Activated CD4-positive, alpha-beta T cell treated with anti-CD3 and anti-CD28 coated beads, Interleukin-2, amount 10 ng/mL, durations not matched to agents 24 days and 14 days (primary cell): ENCODE measurements around the gene C1QTNF9B. TPM values are rescaled to one million over a fixed set of nuclear protein-coding genes. Genes with fewer than 3 reads are reported as not detected.

ENCODE experiments used
- DNase-seq: peaks from one replicate; pipeline ENCODE4 v3.0.0; 2022
- H3K27ac Mint-ChIP-seq: one replicate; pipeline ENCODE4 v1.8.0; 2022; ENCODE audit warnings: mild to moderate bottlenecking, mixed read lengths
- H3K27me3 Mint-ChIP-seq: one replicate; pipeline ENCODE4 v1.8.0; 2022; ENCODE audit warnings: mixed read lengths
- H3K36me3 Mint-ChIP-seq: one replicate; pipeline ENCODE4 v1.8.0; 2022; ENCODE audit warnings: low read depth, mild to moderate bottlenecking, mixed read lengths
- H3K4me1 Mint-ChIP-seq: one replicate; pipeline ENCODE4 v1.8.0; 2021; ENCODE audit warnings: mixed read lengths
- H3K4me3 Mint-ChIP-seq: one replicate; pipeline ENCODE4 v1.8.0; 2022; ENCODE audit warnings: mild to moderate bottlenecking, moderate library complexity, mixed read lengths
- H3K9me3 Mint-ChIP-seq: one replicate; pipeline ENCODE4 v1.8.0; 2021; ENCODE audit warnings: mixed read lengths
- intact Hi-C: fragments of 100-400 bp; cut with micrococcal nuclease; formaldehyde crosslinking; loops from one replicate; pipeline ENCODE4 v1.15.1; 2023
- total RNA-seq: library from RNA; stranded (reverse); gene quantifications from 2 replicates; pipeline ENCODE4 v1.2.3, GENCODE V29; 2022

The C1QTNF9B gene
- total RNA-seq, 1 donor from 2014 or later, result not detected

DNA sequence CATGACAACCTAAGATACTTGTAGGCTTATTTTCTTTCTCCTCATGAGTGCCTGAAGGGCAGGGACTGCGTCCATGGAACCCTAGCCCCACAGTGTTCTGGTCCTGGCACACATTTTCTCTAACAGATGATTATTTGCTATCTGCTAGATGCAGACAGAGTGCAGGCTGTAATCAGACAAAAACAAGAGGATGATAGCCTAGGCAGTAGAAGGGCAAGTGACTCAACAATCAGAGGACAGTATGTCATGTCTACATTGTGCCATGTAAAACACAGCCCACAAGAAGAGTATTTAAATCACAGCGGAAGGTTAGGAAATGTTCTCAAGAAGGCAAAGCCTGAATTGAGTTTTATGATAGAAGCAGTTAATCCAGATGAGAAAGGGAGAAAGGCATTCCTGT lies 37.4 kb downstream of the C1QTNF9B start:
- intact Hi-C loops, result no loop called here
- H3K4me1 Mint-ChIP-seq, result peaks cover 4% of the 10 kb centered on the region
- H3K4me3 Mint-ChIP-seq, result no peak overlapping the region
- no peaks in the 10 kb centered on the region for H3K27me3 Mint-ChIP-seq
- H3K27ac Mint-ChIP-seq, result no peak overlapping the region
- DNase-seq, result no peak
- H3K36me3 Mint-ChIP-seq, result no peaks in the 10 kb centered on the region
- H3K9me3 Mint-ChIP-seq, result no peaks in the 10 kb centered on the region

DNA sequence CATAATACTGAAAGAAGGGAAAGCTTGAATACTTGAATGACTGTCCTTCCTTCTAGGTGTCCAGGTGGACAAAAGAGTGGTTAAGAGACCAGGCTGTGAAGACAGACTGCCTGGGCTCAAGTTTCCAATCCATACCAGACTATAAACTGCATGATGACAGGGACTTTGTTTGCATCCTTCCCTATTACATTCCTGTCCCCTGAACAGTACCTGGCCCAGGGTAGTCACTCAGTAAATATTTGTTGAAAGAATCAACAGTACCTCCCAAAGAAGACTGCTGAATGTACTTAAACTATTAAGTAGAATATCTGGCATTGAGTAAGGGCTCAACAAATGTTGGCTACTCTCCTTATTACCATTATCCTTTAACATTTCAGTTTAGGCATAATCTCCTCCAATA lies 37.8 kb downstream of the C1QTNF9B start:
- Mint-ChIP-seq H3K9me3 (no peaks in the 10 kb centered on the region), H3K4me1 (peaks cover 4% of the 10 kb centered on the region), H3K27me3 (no peaks in the 10 kb centered on the region), H3K4me3 (no peak overlapping the region), H3K36me3 (no peaks in the 10 kb centered on the region), H3K27ac (no peak overlapping the region)
- intact Hi-C loops, result no loop called here
- no peak for DNase-seq

DNA sequence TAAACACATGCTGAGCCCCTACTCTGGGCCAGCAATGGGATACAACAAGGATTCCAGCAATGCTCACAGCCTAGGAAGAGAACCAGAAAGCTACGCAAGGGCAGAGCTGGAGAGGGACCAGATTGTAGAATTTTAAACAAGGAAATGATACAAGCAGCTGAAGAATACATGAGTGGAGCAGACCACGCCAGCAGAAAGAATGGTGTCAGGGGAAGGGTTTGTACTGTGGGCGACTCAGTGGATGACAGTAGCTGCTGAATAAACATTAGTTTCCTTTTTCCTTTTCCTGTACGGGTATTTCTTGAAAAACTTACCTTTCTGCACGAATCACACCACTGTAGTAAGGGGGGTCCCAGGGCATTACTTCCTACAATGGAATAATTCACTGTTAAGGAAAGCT lies 38.8 kb downstream of the C1QTNF9B start:
- H3K4me1 Mint-ChIP-seq, result peaks cover 4% of the 10 kb centered on the region

DNA sequence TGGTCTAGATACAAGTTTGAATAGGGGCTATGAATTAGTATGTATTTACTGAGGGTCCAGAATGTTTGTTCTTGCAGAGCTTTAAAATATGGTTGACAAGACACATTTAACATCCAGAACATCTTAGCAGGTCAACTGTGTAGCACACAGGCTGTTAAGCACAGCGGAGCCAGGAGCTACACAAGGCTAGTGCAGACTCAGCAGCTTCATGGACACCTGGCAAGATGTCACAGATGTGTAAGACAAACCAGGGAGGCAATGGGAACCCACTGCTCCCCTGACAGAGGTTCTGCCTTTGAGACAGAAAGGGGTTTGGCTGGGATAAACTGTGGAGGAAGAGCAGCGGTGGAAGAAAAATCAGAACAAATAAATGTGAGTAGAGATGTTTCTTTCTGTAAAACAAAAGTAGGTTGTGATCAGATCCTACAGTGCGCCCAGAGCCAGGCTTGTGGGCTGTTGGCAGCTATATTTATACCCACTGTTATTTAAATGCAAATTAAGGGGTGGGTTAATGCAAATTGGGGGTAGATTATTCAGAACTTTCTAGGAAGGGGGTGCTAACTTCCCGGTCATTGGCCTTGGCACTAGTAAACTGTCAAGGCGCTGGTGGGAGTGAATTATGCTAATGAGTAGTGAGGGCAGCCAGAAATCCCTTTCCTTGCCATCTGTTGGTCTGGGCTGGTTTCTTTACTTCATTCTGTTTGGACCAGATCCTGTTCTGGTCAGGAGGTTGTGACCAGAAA lies 41.1 kb downstream of the C1QTNF9B start:
- Mint-ChIP-seq H3K27me3 (no peaks in the 10 kb centered on the region), H3K9me3 (no peaks in the 10 kb centered on the region), H3K27ac (no peak overlapping the region), H3K36me3 (no peaks in the 10 kb centered on the region), H3K4me1 (peaks cover 4% of the 10 kb centered on the region), H3K4me3 (no peak overlapping the region)
- intact Hi-C loops, result no loop called here
- DNase-seq, result no peak

More for the DNA sequence above, 38.8 kb downstream of the C1QTNF9B start:
- H3K9me3 Mint-ChIP-seq, result no peaks in the 10 kb centered on the region
- DNase-seq, result no peak
- H3K27me3 Mint-ChIP-seq, result no peaks in the 10 kb centered on the region
- no peak overlapping the region for H3K27ac Mint-ChIP-seq
- no peaks in the 10 kb centered on the region for H3K36me3 Mint-ChIP-seq
- H3K4me3 Mint-ChIP-seq, result no peak overlapping the region
- intact Hi-C loops, result no loop called here

DNA sequence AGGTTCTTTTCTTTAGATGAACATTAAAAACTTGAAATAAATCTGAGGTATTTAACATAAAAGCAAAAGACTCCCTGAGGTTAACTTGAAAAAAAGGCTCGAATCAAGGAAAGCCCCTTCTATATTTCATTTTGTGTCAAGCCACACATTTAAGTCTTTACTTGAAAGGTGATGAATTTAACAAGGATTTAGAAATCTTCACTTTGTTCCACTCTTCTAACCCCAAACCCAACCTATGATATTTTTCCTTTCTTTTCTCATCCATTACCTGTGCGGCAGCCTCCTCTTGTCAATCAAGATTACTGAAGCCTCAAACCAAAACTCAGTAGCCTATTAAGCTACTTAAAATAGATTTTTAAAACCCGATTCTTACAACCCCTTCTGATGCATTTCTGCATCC lies 41.9 kb downstream of the C1QTNF9B start:
- Mint-ChIP-seq H3K4me3 (no peak overlapping the region), H3K36me3 (no peaks in the 10 kb centered on the region), H3K4me1 (peaks cover 4% of the 10 kb centered on the region), H3K9me3 (no peaks in the 10 kb centered on the region), H3K27ac (no peak overlapping the region), H3K27me3 (no peaks in the 10 kb centered on the region)
- intact Hi-C loops, result no loop called here
- DNase-seq, result no peak

DNA sequence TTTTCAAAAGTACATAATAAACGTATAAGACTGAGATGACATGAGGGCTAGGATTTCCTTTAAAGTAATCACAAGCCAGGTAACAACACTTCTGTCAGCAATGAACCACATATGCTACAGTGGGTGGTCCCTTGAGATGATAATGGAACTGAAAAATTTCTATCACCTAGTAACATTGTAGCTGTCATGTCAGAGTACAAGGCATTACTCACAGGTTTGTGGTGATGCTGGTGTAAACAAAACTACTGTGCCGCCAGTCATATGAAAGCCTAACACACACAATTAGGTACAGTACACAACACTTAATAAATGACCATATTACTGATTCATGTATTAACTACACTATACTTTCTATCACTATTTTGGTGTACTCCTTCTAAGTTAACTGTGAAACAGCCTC lies 45.0 kb downstream of the C1QTNF9B start:
- H3K4me3 Mint-ChIP-seq, result no peak overlapping the region
- H3K27me3 Mint-ChIP-seq, result no peaks in the 10 kb centered on the region
- intact Hi-C loops, result no loop called here
- no peaks in the 10 kb centered on the region for H3K9me3 Mint-ChIP-seq
- H3K27ac Mint-ChIP-seq, result no peak overlapping the region
- H3K4me1 Mint-ChIP-seq, result peaks cover 4% of the 10 kb centered on the region
- no peak for DNase-seq
- no peaks in the 10 kb centered on the region for H3K36me3 Mint-ChIP-seq

DNA sequence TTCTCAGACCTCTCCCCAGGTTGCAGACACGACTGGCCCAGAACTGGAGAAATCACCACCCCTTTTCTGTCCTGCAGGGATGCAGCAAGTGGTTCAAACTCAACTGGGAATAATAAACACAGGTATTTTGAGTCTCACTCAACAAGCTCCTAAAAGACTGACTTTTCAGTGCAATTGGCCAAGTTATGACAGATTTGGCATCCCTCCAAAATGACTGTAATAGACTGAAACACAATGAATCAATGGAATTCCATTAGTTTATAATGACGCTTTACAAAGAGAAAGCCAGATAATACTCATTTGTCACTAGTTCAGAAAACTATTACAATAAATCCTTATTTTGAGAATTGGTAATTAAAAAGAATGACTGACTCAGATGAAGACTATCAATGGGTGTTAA lies 46.2 kb downstream of the C1QTNF9B start:
- H3K27ac Mint-ChIP-seq, result no peak overlapping the region
- H3K27me3 Mint-ChIP-seq, result no peaks in the 10 kb centered on the region
- H3K4me3 Mint-ChIP-seq, result no peak overlapping the region
- peaks cover 4% of the 10 kb centered on the region for H3K4me1 Mint-ChIP-seq
- no peaks in the 10 kb centered on the region for H3K36me3 Mint-ChIP-seq
- no peak for DNase-seq
- intact Hi-C loops, result no loop called here
- H3K9me3 Mint-ChIP-seq, result no peaks in the 10 kb centered on the region

DNA sequence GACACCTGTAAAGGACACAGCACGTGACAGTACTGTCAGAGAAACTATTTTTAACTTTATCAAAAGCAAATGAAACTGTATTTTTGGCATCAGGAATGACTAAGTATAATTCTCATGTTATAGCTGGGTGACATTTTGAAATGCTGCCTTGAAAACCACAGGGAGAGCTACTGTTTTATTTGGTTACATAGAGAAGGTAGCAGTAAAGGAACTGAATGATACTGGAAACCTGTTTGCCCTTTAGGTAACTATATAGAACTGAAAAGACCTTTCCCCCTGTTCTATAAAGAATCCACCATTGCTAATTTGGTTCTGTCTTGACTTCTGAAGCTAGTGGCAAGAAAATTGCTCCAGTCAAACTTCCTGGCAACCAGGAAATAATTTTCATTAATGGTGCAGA lies 47.2 kb downstream of the C1QTNF9B start:
- no peak overlapping the region for H3K27ac Mint-ChIP-seq
- no peaks in the 10 kb centered on the region for H3K27me3 Mint-ChIP-seq
- no peak overlapping the region for H3K4me3 Mint-ChIP-seq
- intact Hi-C loops, result no loop called here
- peaks cover 4% of the 10 kb centered on the region for H3K4me1 Mint-ChIP-seq
- DNase-seq, result no peak
- H3K36me3 Mint-ChIP-seq, result no peaks in the 10 kb centered on the region
- no peaks in the 10 kb centered on the region for H3K9me3 Mint-ChIP-seq

DNA sequence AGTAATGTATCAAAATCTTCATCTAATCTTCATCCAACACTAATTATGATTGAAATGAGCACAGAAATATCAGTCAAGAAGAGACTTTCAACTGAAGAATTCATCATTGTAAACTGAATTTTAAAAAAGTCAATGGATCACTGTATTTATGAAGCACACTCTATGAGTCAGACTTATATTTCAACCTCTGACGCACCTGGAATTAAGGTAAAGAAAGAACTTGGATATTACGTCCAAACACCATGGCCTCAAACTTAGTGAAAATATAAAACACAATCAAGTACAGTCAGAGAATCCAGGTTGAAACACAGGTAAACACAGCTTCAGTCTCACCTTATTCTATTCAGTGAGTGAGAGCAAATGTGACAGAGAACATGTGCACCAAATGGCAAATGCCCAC lies 47.6 kb downstream of the C1QTNF9B start:
- H3K36me3 Mint-ChIP-seq, result no peaks in the 10 kb centered on the region
- no peak overlapping the region for H3K27ac Mint-ChIP-seq
- DNase-seq, result no peak
- H3K9me3 Mint-ChIP-seq, result no peaks in the 10 kb centered on the region
- intact Hi-C loops, result no loop called here
- H3K4me1 Mint-ChIP-seq, result peaks cover 4% of the 10 kb centered on the region
- no peaks in the 10 kb centered on the region for H3K27me3 Mint-ChIP-seq
- no peak overlapping the region for H3K4me3 Mint-ChIP-seq

DNA sequence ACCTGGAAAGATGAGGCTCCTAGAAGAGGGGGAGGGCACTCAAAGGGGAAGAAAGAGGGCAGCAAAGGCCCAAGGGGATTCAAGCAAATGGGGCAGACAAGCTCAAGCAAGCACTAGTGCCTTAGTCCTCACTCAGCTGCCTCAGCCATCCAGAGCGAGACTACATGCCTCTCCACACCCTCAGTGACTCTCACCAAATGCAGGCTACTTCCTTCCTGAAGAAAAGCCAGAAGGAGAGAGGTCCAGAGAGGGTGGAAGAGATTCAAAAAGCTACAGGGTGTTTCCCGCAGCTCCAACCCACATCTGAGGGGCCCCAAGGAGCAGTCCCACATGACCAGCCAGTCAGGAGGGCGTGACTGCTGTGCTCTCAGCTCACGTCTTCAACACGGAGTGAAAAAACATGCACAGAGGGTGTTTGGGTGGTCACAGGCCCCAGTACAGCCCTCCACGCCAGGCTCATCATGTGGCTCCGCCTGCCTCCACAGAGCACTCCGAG lies 48.6 kb downstream of the C1QTNF9B start:
- Mint-ChIP-seq H3K27me3 (no peaks in the 10 kb centered on the region), H3K4me3 (no peak overlapping the region), H3K36me3 (no peaks in the 10 kb centered on the region), H3K27ac (no peak overlapping the region), H3K4me1 (peaks cover 11% of the 10 kb centered on the region), H3K9me3 (no peaks in the 10 kb centered on the region)
- intact Hi-C loops, result no loop called here
- DNase-seq, result peak; percentile 51

DNA sequence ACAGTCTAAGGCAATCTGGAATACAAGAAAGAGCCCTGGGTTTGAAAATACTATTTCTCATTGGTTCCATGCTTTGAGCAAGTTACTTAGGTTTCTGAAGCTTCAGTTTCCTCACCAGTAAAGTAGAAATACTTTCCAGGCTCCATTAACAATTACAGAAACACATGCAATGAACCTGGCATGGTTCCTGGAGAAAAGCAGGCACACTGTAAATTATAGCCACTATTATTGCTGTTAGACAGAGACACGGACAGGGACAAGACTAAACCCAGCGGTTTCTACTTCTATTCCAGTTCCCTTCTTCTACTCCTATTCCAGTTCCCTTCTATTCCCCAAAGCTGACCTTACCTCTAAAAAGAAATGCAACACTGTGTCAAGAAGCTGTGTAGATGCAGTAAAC lies 49.3 kb downstream of the C1QTNF9B start:
- no peaks in the 10 kb centered on the region for H3K36me3 Mint-ChIP-seq
- no peak overlapping the region for H3K4me3 Mint-ChIP-seq
- intact Hi-C loops, result no loop called here
- no peak for DNase-seq
- no peaks in the 10 kb centered on the region for H3K9me3 Mint-ChIP-seq
- H3K27ac Mint-ChIP-seq, result no peak overlapping the region
- H3K27me3 Mint-ChIP-seq, result no peaks in the 10 kb centered on the region
- peaks cover 14% of the 10 kb centered on the region for H3K4me1 Mint-ChIP-seq

DNA sequence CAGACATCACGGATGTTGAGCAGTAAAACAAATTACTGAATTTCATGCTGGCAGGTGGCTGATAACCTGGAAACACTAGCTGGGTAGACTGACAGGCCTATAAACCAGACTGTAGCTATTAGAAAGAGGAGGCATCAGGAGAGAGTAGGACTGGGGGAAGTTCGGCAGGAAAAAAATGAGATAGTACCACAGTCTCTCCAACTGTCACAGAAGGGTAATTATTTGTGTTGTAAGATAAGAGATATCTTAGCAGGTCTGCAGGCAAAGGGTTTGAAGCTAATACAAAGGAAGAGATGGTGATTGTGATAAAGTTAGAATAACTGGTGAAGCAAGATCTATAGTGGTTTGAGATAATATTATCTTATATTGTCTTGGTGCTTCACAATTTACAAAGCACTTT lies 49.8 kb downstream of the C1QTNF9B start:
- peaks cover 14% of the 10 kb centered on the region for H3K4me1 Mint-ChIP-seq
- no peaks in the 10 kb centered on the region for H3K9me3 Mint-ChIP-seq
- H3K4me3 Mint-ChIP-seq, result no peak overlapping the region
- no peaks in the 10 kb centered on the region for H3K36me3 Mint-ChIP-seq
- no peak for DNase-seq
- intact Hi-C loops, result no loop called here
- H3K27ac Mint-ChIP-seq, result no peak overlapping the region
- H3K27me3 Mint-ChIP-seq, result no peaks in the 10 kb centered on the region

DNA sequence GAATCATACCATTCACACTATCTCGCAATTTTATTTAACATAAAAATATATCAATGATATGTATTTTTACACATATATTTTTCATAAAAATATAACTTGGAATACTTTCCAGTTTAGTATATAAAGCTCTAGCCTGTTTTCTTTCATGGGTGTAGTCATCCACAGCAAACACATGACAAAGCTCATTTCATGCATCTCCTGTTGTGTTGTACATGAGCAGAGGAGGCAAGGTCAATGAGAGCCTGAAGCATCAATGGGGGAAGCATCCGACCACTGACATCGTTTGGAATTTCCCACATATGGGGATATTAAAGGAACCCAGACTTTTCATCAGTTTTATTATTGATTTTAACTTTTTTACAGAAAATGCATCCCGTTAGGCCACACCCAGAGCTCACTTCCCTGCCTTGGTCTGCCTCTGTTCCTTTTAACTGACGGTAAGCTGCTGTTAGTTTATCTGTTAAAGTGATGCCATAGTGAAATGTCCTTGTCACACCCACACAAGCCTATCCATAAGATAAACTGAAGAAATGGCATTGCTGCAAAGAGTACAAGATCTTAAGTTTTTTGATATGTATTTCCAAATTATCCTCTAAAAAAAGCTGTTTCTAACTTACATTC lies 52.1 kb downstream of the C1QTNF9B start:
- DNase-seq, result no peak
- no peak overlapping the region for H3K27ac Mint-ChIP-seq
- no peaks in the 10 kb centered on the region for H3K36me3 Mint-ChIP-seq
- intact Hi-C loops, result no loop called here
- no peak overlapping the region for H3K4me3 Mint-ChIP-seq
- H3K27me3 Mint-ChIP-seq, result no peaks in the 10 kb centered on the region
- no peaks in the 10 kb centered on the region for H3K9me3 Mint-ChIP-seq
- H3K4me1 Mint-ChIP-seq, result peaks cover 14% of the 10 kb centered on the region

DNA sequence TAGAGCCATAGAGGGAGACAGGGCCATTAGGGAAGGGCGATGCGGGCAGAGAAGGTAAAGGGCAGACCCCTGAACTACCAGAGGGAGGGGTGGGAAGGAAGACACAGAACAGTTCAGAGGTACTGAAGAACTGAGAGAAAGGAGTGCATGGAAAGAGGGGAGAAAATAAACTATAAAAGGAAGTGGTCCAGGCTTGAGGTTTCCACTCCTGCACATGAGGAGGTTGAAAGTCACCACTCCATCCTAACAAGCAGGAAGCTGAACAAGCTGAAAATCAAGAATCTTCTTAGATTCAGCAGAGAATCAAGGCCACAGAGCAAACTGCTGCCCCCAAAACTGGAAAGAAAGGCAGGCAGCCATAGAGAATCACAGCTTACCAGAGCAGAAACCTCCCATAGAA lies 53.2 kb downstream of the C1QTNF9B start:
- intact Hi-C loops, result no loop called here
- Mint-ChIP-seq H3K4me3 (no peak overlapping the region), H3K27me3 (no peaks in the 10 kb centered on the region), H3K4me1 (peaks cover 14% of the 10 kb centered on the region), H3K36me3 (no peaks in the 10 kb centered on the region), H3K9me3 (no peaks in the 10 kb centered on the region), H3K27ac (no peak overlapping the region)
- DNase-seq, result no peak

DNA sequence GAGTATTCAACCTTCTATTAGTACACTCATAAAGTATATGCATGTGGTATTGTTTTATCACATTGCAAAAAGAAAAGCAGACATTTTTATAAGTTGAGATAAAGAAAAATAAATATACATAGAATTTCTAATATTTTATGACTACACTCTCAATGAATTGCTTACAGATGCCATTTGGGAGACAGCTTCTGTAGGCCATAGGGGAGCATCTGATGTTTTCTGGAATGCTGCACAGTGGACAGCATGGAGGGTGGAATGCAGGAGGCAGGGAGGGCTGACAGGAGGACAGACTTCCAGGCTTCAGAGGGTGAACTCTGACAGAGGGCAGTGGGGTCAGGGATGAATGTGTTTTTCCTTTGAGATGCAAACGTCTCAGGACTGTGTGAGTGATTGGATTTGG lies 53.9 kb downstream of the C1QTNF9B start:
- Mint-ChIP-seq H3K4me1 (peaks cover 11% of the 10 kb centered on the region), H3K4me3 (no peak overlapping the region), H3K36me3 (no peaks in the 10 kb centered on the region), H3K27me3 (no peaks in the 10 kb centered on the region), H3K9me3 (no peaks in the 10 kb centered on the region), H3K27ac (no peak overlapping the region)
- no peak for DNase-seq
- intact Hi-C loops, result no loop called here
